NCI-H2196 treated with DMSO at 0.1 percent for 48 hours (cell line): ENCODE results near the gene BSND.

ENCODE experiments used
- DNase-seq: peaks from one replicate; lab custom pipeline; 2025; ENCODE audit not compliant: unreplicated experiment; lab: John Stamatoyannopoulos, UW

Gene BSND

GRCh38 chr1:55060133-55060999 lies 61.6 kb downstream of the BSND start:
- DNase-seq, result no peak

GRCh38 chr1:55061000-55061705 lies 62.4 kb downstream of the BSND start:
- no peak for DNase-seq
